ENCODE results near the gene ALOX5AP.

DNA sequence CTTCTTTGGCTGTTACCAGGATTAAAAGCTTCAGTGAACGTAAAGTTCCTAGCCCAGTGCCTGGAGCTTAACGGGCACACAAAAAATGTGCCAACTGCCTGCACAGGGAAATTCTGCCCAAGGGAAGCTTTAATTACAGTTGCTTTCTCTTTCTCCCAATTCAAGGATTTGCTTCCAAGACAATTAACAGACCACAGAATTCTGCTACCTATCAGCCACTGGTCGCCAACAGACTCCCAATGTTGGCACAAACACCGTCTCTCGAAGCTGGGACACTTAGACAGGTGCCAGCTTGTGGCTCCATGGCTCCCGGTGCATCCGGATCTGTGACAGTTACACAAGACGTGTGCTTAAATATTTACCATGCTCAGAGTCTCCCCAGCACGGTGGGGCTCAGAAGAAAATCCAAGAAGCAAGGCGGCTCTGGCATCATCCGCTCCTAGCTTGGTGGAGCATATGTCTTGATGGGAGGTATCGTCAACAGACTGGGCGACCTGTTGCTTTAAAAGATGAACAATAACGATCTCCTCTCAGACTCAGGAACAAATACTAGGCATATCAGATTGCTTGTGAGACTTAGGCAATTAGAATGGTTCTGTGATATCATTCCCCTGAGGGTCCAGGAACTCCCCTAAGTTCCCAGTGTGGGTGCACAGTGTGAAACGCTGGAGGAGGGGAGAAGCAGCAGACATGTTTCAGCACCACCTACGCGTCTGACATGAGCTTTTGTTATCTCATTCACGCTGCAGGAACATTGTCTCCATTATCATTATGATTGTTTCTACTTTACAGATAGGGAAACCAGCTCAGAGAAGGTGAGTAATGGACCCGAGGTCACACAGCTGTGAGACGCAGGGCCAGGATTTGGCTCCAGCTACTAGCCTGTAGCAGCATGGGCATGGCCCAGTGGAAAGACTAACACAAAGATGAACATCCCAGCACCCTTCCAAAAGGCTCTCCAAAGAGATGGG lies 61.6 kb downstream of the ALOX5AP start:
- no peak for TF ChIP-seq POLR2AphosphoS5 (IDR thresholded peaks at IDR 0.05; ENCODE audit: low read depth, low read length)
- TF ChIP-seq POLR2A (IDR thresholded peaks at IDR 0.05; ENCODE audit: low read depth, low read length), result no peak
- TF ChIP-seq TAF1 (IDR thresholded peaks at IDR 0.05; ENCODE audit: borderline replicate concordance, low read depth, low read length), result no peak

All from GM12892 (cell line).